ENCODE results near the gene FRK.

FRK gene

DNA sequence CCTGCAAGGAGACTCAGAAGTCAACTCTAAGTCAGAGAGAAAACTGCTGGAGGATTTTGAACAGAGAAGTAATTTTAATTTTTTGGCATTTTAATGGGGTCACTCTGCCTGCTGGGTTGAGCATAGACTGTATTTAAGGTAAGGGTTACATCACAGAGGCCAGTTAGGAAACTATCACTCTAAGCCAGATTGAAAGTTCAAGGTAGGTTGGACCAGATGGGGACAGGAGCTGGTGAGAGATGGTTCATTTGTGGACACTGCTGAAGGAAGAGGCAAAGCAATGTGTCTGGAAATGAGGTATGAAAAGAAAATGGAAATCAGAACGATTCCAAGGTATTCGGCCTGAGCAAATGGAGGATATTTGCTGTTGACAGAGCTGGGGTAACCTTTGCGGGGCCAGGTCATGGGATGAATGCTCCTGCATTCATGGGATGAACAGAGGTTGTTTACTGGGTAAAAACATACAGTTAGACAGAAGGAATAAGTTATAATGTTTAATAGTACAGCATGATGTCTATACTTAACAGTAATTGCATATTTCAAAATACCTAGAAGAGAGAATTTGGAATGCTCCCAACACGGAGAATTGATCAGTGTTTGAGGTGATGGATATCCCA lies 26.9 kb downstream of the FRK start:
- Histone ChIP-seq H3K4me3 (ENCODE audit: low read depth, low read length) (no peak overlapping the region), H3K27ac (no peak overlapping the region), H3K27me3 (replicated peaks) (no peaks in the 10 kb centered on the region), H3K36me3 (replicated peaks) (no peaks in the 10 kb centered on the region)
- no peak for TF ChIP-seq CTCF (IDR thresholded peaks at IDR 0.05; ENCODE audit: low read depth, low read length, missing control alignments)
- in situ Hi-C loops (cut with HindIII; ENCODE audit: low pct_ligation_motif_present, low sequenced_read_pairs): no loop called here
- no peak for DNase-seq

DNA sequence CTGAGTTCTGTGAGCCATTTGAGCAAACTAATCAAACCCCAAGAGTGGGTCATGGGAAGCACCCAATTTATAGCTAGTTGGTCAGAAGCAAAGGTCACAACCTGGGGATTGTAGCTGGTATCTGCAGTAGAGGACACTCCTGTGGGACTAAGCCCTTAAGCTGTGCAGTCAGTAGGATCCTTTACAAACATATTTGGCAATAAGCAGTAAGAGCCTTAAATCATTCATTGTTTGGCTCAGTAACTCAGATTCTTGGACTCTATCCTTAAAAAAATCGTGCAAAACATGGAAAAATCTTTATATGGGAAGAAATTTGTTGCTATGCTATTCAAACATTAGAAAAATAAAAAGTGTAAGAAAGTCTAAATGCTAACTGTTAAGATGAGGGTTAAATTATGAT lies 29.9 kb downstream of the FRK start:
- in situ Hi-C loops (cut with HindIII; ENCODE audit: low pct_ligation_motif_present, low sequenced_read_pairs): no loop called here
- Histone ChIP-seq H3K27ac (no peak overlapping the region), H3K27me3 (replicated peaks) (no peaks in the 10 kb centered on the region), H3K4me3 (ENCODE audit: low read depth, low read length) (no peak overlapping the region), H3K36me3 (replicated peaks) (no peaks in the 10 kb centered on the region)
- no peak for TF ChIP-seq CTCF (IDR thresholded peaks at IDR 0.05; ENCODE audit: low read depth, low read length, missing control alignments)
- DNase-seq: no peak

GRCh38 chr6:116029535-116029934 lies 31.2 kb downstream of the FRK start:
- in situ Hi-C loops (cut with HindIII; ENCODE audit: low pct_ligation_motif_present, low sequenced_read_pairs): no loop called here
- DNase-seq: no peak
- Histone ChIP-seq H3K27me3 (replicated peaks) (no peaks in the 10 kb centered on the region), H3K36me3 (replicated peaks) (no peaks in the 10 kb centered on the region), H3K27ac (no peak overlapping the region), H3K4me3 (ENCODE audit: low read depth, low read length) (no peak overlapping the region)
- no peak for TF ChIP-seq CTCF (IDR thresholded peaks at IDR 0.05; ENCODE audit: low read depth, low read length, missing control alignments)

- DNase-seq: no peak
- Histone ChIP-seq H3K36me3 (replicated peaks) (no peaks in the 10 kb centered on the region), H3K27me3 (replicated peaks) (no peaks in the 10 kb centered on the region), H3K4me3 (ENCODE audit: low read depth, low read length) (no peak overlapping the region), H3K27ac (no peak overlapping the region)
- TF ChIP-seq CTCF (IDR thresholded peaks at IDR 0.05; ENCODE audit: low read depth, low read length, missing control alignments): no peak
- in situ Hi-C loops (cut with HindIII; ENCODE audit: low pct_ligation_motif_present, low sequenced_read_pairs): no loop called here
These were observed 32.5 kb downstream of the FRK start for GRCh38 chr6:116028233-116028632.

GRCh38 chr6:116027801-116028200 lies 32.9 kb downstream of the FRK start:
- TF ChIP-seq CTCF (IDR thresholded peaks at IDR 0.05; ENCODE audit: low read depth, low read length, missing control alignments): no peak
- in situ Hi-C loops (cut with HindIII; ENCODE audit: low pct_ligation_motif_present, low sequenced_read_pairs): no loop called here

GRCh38 chr6:116025405-116025804 lies 35.3 kb downstream of the FRK start:
- no peaks in the 10 kb centered on the region for H3K27me3 ChIP-seq (replicated peaks)
- H3K27ac ChIP-seq: no peak overlapping the region
- TF ChIP-seq CTCF (IDR thresholded peaks at IDR 0.05; ENCODE audit: low read depth, low read length, missing control alignments): no peak
- no peak for DNase-seq
- no peak overlapping the region for H3K4me3 ChIP-seq (ENCODE audit: low read depth, low read length)
- H3K36me3 ChIP-seq (replicated peaks): no peaks in the 10 kb centered on the region
- in situ Hi-C loops (cut with HindIII; ENCODE audit: low pct_ligation_motif_present, low sequenced_read_pairs): no loop called here

More at GRCh38 chr6:116027801-116028200, 32.9 kb downstream of the FRK start:
- Histone ChIP-seq H3K4me3 (ENCODE audit: low read depth, low read length) (no peak overlapping the region), H3K27ac (no peak overlapping the region), H3K27me3 (replicated peaks) (no peaks in the 10 kb centered on the region), H3K36me3 (replicated peaks) (no peaks in the 10 kb centered on the region)
- DNase-seq: no peak

Data from brain microvascular endothelial cell (primary cell).